GM18507 (cell line): ENCODE data around the gene SSNA1.

ENCODE experiments used
- DNase-seq: peaks from one replicate; pipeline ENCODE4 v3.0.0; 2011; ENCODE audit warnings: low read depth; ENCODE audit not compliant: insufficient read length; ENCODE audit errors: extremely low spot score
- FAIRE-seq: peaks from 2 replicates; lab custom pipeline; 2011; peaks lifted over from hg19 to GRCh38; lab: Jason Lieb, UNC

Gene SSNA1

DNA sequence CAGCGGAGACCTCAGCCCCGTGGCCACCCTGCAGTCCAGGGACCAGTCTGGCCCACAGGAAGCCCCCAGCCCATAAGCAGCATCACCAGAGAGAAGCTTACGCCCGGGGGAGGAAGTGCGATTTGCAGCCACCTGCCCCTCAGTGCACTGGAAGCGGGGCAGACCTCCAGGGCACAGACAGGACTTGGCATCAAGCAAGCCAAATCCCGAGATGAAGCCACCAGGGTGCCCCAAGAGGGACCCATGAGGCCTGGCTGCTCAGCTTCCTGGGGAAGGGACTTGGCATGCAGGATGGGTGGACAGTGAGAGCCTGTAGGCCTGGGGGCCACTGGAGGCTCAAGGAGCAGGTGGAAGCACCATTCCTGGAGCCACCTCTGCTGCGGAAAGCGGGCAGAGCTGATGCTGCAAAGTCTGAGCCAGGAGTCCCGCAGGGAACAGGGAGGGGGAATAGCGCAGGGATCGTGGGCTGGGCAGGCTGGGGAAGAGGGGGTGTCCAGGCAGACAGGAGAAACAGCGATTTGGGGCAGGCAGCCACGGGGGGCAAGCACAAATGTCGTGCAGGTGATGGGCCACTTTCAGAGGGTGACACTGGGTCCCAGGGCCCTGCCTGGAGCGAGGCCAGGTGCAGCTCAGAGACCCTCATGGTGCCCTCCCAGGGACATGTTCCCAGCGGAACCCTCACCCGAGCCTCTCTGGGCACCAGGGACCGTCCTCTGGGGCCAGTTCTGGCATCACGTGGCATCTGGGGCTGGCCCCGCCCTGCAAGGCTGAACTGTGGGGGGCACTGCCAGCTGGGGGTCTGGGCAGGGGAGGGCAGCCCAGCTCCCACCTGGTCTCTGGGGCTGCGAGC lies 21.9 kb upstream of the SSNA1 start:
- DNase-seq = no peak

DNA sequence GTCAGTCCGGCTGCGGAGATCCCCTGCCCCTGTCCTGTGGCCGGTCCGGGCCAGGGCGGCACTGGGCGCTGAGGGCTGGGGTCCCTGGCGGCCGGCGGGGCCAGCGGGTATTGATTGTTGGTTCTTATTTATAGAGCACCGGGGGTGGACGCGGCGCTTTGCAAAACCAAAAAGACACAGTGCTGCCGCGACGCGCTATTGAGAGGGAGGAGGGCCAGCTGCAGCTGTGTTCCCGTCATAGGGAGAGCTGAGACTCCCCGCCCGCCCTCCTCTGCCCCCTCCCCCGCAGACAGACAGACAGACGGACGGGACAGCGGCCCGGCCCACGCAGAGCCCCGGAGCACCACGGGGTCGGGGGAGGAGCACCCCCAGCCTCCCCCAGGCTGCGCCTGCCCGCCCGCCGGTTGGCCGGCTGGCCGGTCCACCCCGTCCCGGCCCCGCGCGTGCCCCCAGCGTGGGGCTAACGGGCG lies 21.2 kb upstream of the SSNA1 start:
- DNase-seq (no peak), FAIRE-seq (no peak)

More for the DNA sequence above, 21.9 kb upstream of the SSNA1 start:
- no peak for FAIRE-seq

DNA sequence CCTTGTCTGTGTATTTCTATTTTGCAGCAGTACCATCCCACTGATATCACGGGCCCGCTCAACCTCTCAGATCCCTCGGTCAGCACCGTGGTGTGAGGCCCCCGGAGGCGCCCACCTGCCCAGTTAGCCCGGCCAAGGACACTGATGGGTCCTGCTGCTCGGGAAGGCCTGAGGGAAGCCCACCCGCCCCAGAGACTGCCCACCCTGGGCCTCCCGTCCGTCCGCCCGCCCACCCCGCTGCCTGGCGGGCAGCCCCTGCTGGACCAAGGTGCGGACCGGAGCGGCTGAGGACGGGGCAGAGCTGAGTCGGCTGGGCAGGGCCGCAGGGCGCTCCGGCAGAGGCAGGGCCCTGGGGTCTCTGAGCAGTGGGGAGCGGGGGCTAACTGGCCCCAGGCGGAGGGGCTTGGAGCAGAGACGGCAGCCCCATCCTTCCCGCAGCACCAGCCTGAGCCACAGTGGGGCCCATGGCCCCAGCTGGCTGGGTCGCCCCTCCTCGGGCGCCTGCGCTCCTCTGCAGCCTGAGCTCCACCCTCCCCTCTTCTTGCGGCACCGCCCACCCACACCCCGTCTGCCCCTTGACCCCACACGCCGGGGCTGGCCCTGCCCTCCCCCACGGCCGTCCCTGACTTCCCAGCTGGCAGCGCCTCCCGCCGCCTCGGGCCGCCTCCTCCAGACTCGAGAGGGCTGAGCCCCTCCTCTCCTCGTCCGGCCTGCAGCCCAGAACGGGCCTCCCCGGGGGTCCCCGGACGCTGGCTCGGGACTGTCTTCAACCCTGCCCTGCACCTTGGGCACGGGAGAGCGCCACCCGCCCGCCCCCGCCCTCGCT lies 20.5 kb upstream of the SSNA1 start:
- DNase-seq = no peak
- no peak for FAIRE-seq

DNA sequence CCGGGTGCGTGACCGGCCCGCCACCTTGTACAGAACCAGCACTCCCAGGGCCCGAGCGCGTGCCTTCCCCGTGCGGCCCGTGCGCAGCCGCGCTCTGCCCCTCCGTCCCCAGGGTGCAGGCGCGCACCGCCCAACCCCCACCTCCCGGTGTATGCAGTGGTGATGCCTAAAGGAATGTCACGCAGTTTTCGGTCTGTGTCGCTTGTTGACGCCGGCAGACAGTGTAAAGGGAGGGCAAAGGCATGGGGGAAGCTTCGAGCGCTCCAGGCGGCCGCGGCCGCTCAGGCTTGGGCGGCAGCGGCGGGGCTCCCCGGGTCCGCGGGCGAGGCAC lies 19.9 kb upstream of the SSNA1 start:
- DNase-seq (no peak), FAIRE-seq (no peak)

DNA sequence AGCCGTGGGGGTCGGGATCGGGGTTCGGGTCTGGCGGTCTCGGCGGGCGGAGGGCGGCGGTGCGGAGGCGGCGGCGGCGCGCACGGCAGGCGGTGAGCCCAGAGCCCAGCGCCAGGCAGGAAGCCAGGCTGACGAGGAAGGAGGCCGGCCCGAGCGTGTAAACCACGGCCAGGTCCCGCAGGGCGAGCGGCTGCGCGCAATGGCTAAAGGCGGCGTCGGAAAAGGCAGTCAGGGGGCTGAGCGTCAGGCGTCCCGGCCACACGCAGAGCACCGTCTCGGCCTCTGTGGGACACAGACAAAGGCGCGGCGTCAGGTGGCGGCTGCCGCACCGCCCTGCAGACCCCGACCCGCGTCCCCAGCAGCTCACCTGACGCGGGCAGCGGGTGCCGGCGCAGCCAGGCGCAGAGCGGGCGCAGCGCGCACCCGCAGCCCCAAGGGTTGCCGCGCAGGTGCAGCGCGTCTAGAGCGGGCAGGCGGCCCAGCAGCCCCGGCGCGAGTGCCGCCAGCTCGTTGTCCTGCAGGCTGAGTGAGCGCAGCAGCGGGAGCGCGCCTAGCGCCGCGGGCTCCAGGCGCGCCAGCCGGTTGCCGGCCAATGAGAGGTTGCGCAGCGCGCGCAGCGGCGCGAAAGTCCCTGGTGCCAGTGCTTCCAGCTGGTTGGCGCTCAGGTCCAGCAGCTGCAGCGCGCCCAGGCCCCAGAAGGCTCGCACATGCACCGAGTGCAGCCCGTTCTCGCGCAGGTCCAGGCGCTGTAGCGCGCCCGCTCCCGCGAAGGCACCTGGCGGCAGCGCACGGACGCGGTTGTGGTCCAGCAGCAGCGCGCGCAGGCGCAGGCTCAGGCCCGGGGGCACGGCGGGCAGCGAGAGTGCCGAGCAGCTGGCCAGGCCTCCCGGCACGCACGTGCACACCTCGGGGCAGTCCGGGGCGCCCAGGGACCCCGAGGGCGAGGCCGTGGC lies 19.3 kb upstream of the SSNA1 start:
- FAIRE-seq (peak; percentile 5), DNase-seq (peak; percentile 47)

DNA sequence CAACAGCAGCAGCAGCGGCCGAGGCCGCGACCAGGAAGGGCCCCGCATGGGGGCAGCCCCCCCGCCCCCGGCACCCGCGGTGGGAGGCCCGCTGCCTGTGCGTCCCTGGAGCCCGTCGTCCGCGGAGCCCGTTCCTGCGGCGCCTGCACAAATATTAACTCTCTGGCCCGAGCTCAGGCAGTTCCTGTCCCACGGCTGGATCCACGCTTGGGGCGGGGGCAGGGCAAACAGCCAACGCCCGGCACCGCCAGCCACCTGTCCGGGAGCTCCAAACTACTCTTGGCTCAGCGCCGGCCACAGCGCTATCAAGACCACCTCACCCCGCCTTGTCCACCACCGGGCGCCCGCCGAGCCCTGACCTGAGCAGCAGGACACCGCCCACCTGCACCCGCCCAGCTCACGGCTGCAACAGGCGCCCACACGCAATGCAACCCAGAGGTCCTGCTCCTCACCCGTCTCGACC lies 18.5 kb upstream of the SSNA1 start, which contains the start of gene LRRC26:
Gene LRRC26 (minus strand): TSS at position 156 of the 463 bp plus-strand sequence. CDS start 108 bp downstream, at position 48.
- no peak for DNase-seq
- FAIRE-seq = no peak

DNA sequence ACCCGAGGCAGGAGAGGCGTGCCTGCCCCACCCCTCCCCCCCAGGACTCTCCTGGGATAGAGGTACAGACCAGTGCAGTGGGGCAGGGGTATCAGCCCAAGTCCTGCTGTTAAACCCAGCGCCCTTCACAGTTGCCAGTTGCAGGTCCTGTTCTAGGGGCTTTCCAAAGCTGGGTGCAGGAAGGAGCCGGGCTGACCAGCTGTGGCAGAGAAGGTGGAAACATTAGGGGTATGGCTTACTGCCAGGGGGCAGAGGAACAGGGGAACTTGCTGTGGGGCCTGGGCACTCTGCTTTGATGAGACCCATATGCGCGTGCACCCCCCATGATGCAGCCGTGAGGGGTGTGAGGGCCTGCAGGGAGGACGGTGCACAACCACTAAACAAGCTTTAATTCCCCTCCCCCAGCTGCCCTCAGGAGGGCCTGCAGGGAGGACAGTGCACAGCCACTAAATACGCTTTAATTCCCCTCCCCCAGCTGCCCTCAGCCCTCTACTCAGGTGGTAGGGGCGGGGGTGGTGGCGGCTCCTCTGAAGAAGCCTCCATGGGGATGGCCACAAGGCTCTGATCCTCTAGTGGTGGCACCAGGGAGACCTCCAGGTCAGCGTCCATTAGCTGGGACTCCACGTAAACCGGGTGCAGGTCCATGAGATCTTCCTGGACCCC lies 17.9 kb upstream of the SSNA1 start:
- FAIRE-seq (no peak), DNase-seq (no peak)

DNA sequence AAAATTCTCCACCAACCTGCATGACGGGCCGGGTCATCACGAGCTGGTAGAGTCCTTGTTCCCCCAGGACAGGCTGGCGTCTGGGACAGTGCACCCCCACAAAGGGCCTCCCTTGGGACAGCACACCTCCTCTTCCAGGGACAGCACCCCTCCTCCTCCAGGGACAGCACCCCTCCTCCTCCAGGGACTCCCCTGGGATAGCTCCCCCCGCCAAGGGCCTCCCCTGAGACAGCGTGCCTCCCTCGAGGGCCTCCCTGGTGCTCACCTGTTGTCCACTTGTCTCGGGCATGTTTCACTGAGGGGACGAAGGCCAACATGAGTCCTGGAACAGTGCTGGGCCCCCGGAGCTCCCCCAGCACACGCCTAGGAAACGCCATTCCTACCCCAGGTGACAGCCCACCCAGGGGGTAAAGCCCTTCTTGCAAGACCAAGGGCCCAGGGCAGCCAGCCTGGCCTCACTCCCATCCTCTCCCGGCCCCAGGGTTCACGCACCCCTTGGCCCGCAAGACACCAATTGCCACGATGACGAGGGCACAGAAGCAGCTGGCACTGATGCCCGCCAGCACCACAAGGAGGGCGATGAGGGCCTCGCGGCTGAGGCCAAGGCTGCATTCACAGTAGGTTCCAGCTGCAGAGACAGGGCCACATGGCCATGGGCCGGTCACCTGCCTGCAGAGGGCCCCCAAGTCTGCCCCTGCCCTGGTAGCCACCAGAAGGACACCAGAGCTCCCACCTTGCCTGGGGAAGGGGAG lies 17.2 kb upstream of the SSNA1 start:
- FAIRE-seq = no peak
- DNase-seq = no peak

DNA sequence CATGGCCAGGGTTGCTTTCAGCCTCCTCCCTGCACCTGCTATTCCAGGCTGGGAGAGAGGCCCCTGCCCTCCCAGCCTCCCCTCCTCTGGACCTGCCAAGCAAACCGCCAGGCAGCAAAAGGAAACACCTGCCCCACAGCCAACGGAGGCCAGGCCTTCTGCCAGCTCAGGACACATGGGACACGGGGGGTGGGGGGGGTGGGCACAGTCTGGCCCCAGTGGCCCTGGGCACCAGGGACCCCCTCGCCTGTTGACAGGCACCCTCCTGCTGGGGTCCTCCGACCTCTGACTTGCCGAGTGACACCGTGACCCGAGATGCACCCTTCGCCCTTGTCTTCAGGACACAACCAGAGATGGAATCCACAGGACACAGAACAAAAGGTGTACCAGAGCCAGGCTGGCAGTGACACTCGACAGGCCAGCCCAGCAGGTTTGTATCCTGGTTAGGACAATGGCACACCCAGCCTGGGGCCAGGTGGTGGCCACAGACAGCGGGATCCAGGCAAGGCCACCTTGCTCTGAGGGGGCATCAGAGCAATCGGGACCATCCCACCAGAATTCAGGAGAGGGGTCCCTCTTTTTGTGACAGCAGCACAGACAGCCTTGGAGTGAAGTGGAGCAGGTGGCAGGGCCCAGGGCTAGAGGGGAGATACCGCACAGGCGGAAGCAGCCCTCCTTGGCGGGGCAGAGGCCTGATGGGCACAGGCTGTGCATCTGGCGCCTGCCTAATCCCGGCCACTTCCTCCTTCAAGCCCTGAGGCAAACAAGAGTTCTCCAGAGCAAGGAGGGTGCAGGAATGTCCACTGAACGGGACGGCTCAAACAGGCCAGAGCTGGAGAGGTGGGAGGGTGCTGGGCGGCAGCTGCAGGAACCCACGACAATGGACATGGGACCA lies 15.3 kb upstream of the SSNA1 start:
- FAIRE-seq = no peak
- no peak for DNase-seq

DNA sequence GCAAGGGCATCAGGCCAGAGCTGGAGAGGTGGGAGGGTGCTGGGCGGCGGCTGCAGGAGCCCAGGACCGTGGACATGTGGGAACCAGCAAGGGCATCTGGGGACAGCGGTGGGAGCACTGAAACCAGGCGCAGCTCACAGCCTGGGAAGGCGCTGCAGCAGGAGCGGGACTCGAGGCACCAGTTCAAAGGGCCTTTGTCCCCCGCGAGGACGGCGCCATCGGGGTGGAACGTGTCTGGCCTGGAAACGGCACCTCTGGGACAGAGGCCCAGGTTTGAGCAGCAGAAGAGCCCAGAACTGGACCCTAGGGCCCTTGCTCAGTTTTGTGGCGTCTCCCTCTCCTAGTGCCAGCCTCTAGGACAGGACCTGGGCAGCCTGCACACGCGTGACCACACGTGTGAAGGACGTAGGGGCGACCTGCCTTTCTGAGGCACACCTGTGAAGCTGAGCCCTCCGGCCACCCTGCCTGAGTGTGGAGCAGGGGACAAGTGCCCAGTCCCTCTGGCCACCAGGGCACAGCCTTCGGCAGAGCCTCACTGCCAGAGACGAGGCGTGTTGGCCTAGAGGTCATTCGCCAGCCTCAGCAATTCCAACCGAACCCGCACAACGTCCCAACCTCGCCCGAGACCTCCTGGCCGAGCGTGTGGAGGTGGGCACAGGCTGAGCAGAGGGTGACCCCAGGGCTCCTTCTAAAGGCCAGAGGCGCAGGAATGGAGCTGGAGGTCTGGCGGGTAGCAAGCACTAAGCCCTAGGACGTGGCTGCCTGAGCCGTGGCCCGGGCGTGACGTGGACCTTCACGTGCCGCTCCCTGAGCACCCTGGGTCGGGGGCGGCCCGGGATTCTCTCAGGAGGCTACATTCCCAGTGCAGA lies 14.4 kb upstream of the SSNA1 start:
- DNase-seq = no peak
- no peak for FAIRE-seq

DNA sequence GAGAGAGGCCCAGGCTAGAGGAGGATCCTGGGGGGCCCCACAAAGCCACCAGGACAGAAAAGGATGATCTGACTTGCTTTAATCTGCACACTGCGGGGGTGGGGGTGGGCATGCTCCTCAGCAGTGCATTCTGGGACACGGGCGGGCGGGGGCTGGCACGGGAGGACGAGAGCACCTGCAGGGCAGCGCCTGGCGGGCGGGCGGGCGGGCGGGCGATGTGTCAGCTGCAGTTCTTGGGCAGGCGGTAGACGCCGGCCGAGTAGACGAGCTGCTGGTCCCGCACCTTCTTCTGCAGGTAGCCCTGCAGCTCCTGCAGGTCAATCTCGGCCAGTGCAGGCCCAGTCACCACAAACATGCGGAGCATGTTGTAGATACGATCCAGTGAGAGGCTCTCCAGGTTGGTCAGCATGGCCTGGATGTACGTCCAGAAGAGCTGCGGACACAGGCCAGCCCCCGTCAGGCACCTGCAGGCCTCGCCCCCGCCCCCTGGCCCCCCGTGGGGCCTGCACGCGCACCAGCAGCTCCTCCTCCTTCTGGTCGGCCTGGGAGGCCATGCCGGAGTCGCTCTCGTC lies 13.7 kb upstream of the SSNA1 start:
- no peak for FAIRE-seq
- no peak for DNase-seq

DNA sequence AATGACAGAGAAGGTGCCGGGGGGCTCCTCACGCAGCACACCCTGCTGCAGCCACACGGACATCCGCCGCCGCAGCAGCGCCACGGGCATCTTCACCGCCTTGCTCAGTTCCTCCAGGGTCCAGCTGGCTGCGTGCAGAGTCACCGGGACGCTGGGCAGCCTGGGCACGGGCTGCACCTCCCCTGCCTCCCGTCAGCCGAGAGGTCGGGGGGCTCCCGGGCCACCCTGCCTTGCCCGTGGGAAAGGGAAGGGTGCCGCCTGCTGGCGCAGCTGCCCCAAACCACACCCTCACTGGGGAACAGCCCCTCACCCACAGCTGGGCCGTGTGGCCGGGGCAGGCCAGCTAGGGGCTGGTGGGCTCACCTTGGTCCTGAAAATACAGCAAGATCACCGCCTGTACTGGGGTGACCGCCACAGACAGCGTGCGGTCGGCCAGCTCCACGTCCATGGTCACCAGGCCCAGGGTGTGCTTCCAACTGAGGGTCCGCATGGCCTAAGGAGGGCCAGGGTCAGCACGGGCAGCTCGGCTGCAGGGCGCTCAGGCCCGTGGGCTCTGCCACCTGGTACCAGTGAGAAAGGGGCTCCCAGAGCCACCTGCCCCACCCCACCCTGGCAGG lies 13.0 kb upstream of the SSNA1 start:
- no peak for FAIRE-seq
- DNase-seq = no peak

DNA sequence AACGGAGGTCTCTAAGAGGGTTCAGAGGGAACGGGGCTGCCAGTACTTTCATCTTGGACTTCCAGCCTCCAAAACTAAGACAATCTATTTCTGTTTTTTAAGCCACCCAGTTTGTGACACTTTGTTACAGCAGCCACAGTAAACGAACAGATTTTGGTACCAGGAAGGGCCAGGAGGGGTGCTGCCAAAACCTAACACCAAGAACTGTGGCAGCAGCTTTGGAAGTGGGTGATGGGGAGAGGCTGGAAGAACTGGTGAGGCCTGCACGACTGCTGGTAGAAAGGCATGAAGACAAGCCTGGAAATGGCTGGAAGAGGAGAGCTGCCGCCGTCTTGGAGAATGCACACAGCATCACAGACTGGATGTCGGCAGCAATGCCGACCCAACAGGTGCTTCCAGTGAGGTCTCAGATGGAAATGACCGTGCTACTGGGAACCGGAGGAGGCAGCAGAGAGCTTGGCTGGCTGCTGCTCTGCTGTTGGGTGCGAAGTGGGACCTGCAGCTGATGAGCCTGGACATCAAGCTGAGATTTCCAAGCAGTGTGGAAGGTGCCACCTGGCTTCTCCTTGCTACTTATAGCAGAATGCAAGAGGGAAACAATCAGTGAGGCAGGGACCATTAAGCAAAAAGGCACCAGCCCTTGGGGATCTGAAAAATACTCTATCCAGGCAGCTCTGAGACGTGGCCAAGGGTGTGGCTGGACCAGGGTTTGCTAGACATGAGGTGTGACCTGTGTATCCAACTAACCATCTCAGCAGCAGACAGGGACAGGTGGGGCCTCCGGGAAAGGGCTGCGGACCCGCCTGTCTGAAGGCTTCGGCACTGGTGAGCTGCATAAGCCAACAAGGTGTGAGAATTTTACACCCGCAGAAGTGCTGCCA lies 11.9 kb upstream of the SSNA1 start:
- FAIRE-seq = peak; percentile 62
- DNase-seq = no peak

DNA sequence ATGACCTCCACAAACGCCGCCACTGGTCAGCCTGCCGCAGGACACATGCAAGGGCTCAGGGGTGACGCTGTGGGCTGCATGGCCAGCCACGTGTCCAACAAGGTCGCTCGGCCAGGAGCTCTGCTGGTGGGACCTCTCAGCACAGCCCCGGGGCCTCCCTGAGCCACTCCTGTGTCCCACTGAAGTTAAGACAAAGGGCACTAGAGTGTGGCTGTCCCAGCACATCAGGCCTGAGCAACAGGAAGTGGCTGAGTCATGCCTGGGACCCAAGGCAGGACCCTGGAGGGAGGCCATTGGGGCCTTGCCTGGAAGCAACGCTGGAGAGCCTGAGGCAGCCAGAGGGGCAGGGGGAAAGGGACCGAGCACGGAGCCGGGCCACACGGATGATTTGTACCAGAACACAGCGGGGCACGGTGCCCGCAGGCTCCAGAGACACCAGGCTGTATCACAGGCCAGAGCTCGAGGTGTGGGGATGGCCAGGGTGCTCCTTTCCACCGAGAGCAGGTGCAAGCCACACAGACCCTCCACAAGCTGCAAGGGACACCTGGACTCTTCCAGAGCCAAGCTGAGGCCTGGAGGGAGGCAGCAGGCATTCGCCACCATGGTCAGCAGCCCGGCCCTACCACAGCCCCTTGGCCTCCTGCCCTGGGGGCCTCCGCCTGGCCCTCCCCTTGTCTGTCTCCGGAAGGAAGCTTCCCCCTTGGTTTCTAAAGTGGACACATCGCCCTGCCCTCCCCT lies 10.1 kb upstream of the SSNA1 start:
- DNase-seq (no peak), FAIRE-seq (no peak)
